Skeletal muscle tissue (tissue), 4 donors: ENCODE data around the gene SCN4A. TPM values are rescaled to one million over a fixed set of nuclear protein-coding genes. Genes with fewer than 3 reads are reported as not detected.
"Not testable (repeated sequence)": the region's sequence is repeated elsewhere in the genome, so short reads cannot be mapped to it uniquely, and the experiment has no call there.

ENCODE experiments used
- H3K27ac ChIP-seq: one replicate; pipeline ENCODE4 v1.7.0; 2013; ENCODE audit warnings: mild to moderate bottlenecking, low read depth, low read length, inconsistent platforms
- H3K27me3 ChIP-seq, 3 donors: one replicate each; pipeline ENCODE4 v1.7.0; 2013; ENCODE audit warnings: low read length in 3 of 3; ENCODE audit not compliant: control insufficient read depth in 3 of 3, insufficient read depth in 3 of 3
- H3K36me3 ChIP-seq, 3 donors: one replicate each; pipeline ENCODE4 v1.7.0; 2013; ENCODE audit warnings: low read length in 3 of 3; ENCODE audit not compliant: control insufficient read depth in 3 of 3, insufficient read depth in 3 of 3
- H3K4me1 ChIP-seq, 3 donors: one replicate each; pipeline ENCODE4 v1.7.0; 2013; ENCODE audit warnings: low read length in 3 of 3, mild to moderate bottlenecking in 3 of 3; ENCODE audit not compliant: control insufficient read depth in 3 of 3, insufficient read depth in 3 of 3
- H3K4me3 ChIP-seq, 3 donors: one replicate each; pipeline ENCODE4 v1.7.0; 2013; ENCODE audit warnings: low read length in 3 of 3
- H3K9ac ChIP-seq, 3 donors: one replicate each; pipeline ENCODE4 v1.7.0; 2013; ENCODE audit warnings: low read length in 3 of 3, mild to moderate bottlenecking in 3 of 3, moderate library complexity in 2 of 3, low read depth in 1 of 3
- H3K9me3 ChIP-seq, 3 donors: one replicate each; pipeline ENCODE4 v1.7.0; 2013; ENCODE audit warnings: low read length in 3 of 3; ENCODE audit not compliant: control insufficient read depth in 3 of 3
- total RNA-seq: library from RNA; depleted of rRNA; stranded (reverse); fragments of >200 nt; gene quantifications from one replicate; pipeline ENCODE4 v1.2.3, GENCODE V29; 2014
- donor health status: Osteomylitis.

SCN4A gene
- total RNA-seq, 1 donor from 2014 or later, result 32.9 TPM

- H3K27me3 ChIP-seq, result peaks cover 0 to 12% (median 0%) of the 10 kb centered on the region in 3 donors
- H3K9me3 ChIP-seq, result no peaks in the 10 kb centered on the region
- no peak overlapping the region for H3K9ac ChIP-seq
- no peak overlapping the region for H3K4me3 ChIP-seq
- H3K27ac ChIP-seq, result no peak overlapping the region
- H3K36me3 ChIP-seq, result no peaks in the 10 kb centered on the region
- no peaks in the 10 kb centered on the region for H3K4me1 ChIP-seq
Observed at GRCh38 chr17:63910096-63910495, 62.6 kb downstream of the SCN4A start.

GRCh38 chr17:63909586-63909985 lies 63.1 kb downstream of the SCN4A start:
- not testable (repeated sequence) for H3K4me1 ChIP-seq, H3K4me3 ChIP-seq, H3K36me3 ChIP-seq, H3K9ac ChIP-seq, H3K9me3 ChIP-seq, H3K27ac ChIP-seq
- peaks cover 0 to 12% (median 0%) of the 10 kb centered on the region in 3 donors for H3K27me3 ChIP-seq

GRCh38 chr17:63907161-63907778 lies 65.4 kb downstream of the SCN4A start:
- not testable (repeated sequence) for H3K4me1 ChIP-seq, H3K4me3 ChIP-seq, H3K36me3 ChIP-seq, H3K27ac ChIP-seq, H3K9me3 ChIP-seq, H3K9ac ChIP-seq
- peaks cover 0 to 12% (median 0%) of the 10 kb centered on the region in 3 donors for H3K27me3 ChIP-seq

- not testable (repeated sequence) for H3K9me3 ChIP-seq, H3K36me3 ChIP-seq, H3K4me3 ChIP-seq, H3K27ac ChIP-seq, H3K27me3 ChIP-seq, H3K9ac ChIP-seq, H3K4me1 ChIP-seq
Observed at GRCh38 chr17:63904796-63905195, 67.9 kb downstream of the SCN4A start.

GRCh38 chr17:63903787-63904201 lies 68.9 kb downstream of the SCN4A start:
- not testable (repeated sequence) for H3K27ac ChIP-seq, H3K36me3 ChIP-seq, H3K9me3 ChIP-seq, H3K9ac ChIP-seq, H3K27me3 ChIP-seq, H3K4me1 ChIP-seq, H3K4me3 ChIP-seq

GRCh38 chr17:63901971-63902370 lies 70.7 kb downstream of the SCN4A start:
- H3K9ac ChIP-seq, H3K36me3 ChIP-seq, H3K27me3 ChIP-seq, H3K4me3 ChIP-seq, H3K9me3 ChIP-seq, H3K27ac ChIP-seq, H3K4me1 ChIP-seq: not testable (repeated sequence)

GRCh38 chr17:63898899-63899798 lies 73.6 kb downstream of the SCN4A start:
- not testable (repeated sequence) for H3K9me3 ChIP-seq, H3K36me3 ChIP-seq, H3K9ac ChIP-seq, H3K4me1 ChIP-seq, H3K27me3 ChIP-seq, H3K27ac ChIP-seq, H3K4me3 ChIP-seq

- not testable (repeated sequence) for H3K27ac ChIP-seq, H3K9me3 ChIP-seq, H3K4me1 ChIP-seq, H3K4me3 ChIP-seq, H3K27me3 ChIP-seq, H3K36me3 ChIP-seq, H3K9ac ChIP-seq
Observed at GRCh38 chr17:63896524-63897354, 76.0 kb downstream of the SCN4A start, which contains the start of gene CSH1. CSH1 (minus strand) TSS chr17:63896574; CDS start chr17:63896511, 63 bp downstream.

- not testable (repeated sequence) for H3K36me3 ChIP-seq, H3K4me1 ChIP-seq
Observed at GRCh38 chr17:63894821-63895220, 77.9 kb downstream of the SCN4A start.

GRCh38 chr17:63894021-63894420 lies 78.7 kb downstream of the SCN4A start:
- H3K9ac ChIP-seq, H3K4me1 ChIP-seq, H3K36me3 ChIP-seq: not testable (repeated sequence)

More at GRCh38 chr17:63894821-63895220, 77.9 kb downstream of the SCN4A start:
- not testable (repeated sequence) for H3K27me3 ChIP-seq, H3K9ac ChIP-seq, H3K9me3 ChIP-seq, H3K27ac ChIP-seq, H3K4me3 ChIP-seq

More at GRCh38 chr17:63894021-63894420, 78.7 kb downstream of the SCN4A start:
- not testable (repeated sequence) for H3K4me3 ChIP-seq, H3K27ac ChIP-seq, H3K9me3 ChIP-seq, H3K27me3 ChIP-seq
